HAP-1 (cell line): ENCODE data around the gene PPP1R1B.

Experiments
- DNase-seq, 2 experiments: peaks; one replicate each; pipeline ENCODE4 v3.0.0-alpha.2; 2016 to 2020; ENCODE audit warnings: low spot score in 2 of 2
- H3K27me3 ChIP-seq: fragments of 250-450 bp; sonication (Bioruptor Pico); 2 replicates; pipeline ENCODE4 v1.5.1; 2020; ENCODE audit warnings: low read depth, mild to moderate bottlenecking, moderate library complexity
- H3K36me3 ChIP-seq: fragments of 250-450 bp; sonication (Bioruptor Pico); replicated peaks from 2 replicates; pipeline ENCODE4 v1.5.1; 2020; ENCODE audit warnings: mild to moderate bottlenecking
- H3K4me1 ChIP-seq: fragments of 250-450 bp; sonication (Bioruptor Pico); 2 replicates; pipeline ENCODE4 v1.5.1; 2020; ENCODE audit warnings: mild to moderate bottlenecking
- H3K4me3 ChIP-seq: fragments of 250-450 bp; sonication (Bioruptor Pico); 2 replicates; pipeline ENCODE4 v1.5.1; 2020; ENCODE audit warnings: mild to moderate bottlenecking, moderate library complexity
- H3K9me3 ChIP-seq: fragments of 250-450 bp; sonication (Bioruptor Pico); 2 replicates; pipeline ENCODE4 v1.5.1; 2020; ENCODE audit warnings: mild to moderate bottlenecking, moderate library complexity
- in situ Hi-C: fragments of 300-500 bp; cut with MboI; formaldehyde crosslinking; loops from 3 replicates; pipeline ENCODE4 v1.14.3; 2020; ENCODE audit warnings: low sequenced_read_pairs, inconsistent platforms, mixed read lengths

The PPP1R1B gene

GRCh38 chr17:39615434-39615833 is 11.3 kb upstream of the PPP1R1B start:
- Histone ChIP-seq H3K9me3 (no peaks in the 10 kb centered on the region), H3K4me3 (no peak overlapping the region), H3K4me1 (peaks cover 7% of the 10 kb centered on the region), H3K27me3 (no peaks in the 10 kb centered on the region), H3K36me3 (no peaks in the 10 kb centered on the region)
- in situ Hi-C loops = no loop called here
- no peak for DNase-seq

GRCh38 chr17:39617100-39617445 is 9.7 kb upstream of the PPP1R1B start:
- in situ Hi-C loops = no loop called here
- no peak for DNase-seq
- H3K27me3 ChIP-seq = no peaks in the 10 kb centered on the region

GRCh38 chr17:39617446-39618245 is 9.1 kb upstream of the PPP1R1B start:
- DNase-seq = peak; percentile 34 to 77

More at GRCh38 chr17:39617100-39617445, 9.7 kb upstream of the PPP1R1B start:
- H3K36me3 ChIP-seq = no peaks in the 10 kb centered on the region
- H3K4me1 ChIP-seq = peaks cover 8% of the 10 kb centered on the region
- peak overlapping the region; percentile 27 for H3K4me3 ChIP-seq
- H3K9me3 ChIP-seq = no peaks in the 10 kb centered on the region

GRCh38 chr17:39618246-39618913 is 8.4 kb upstream of the PPP1R1B start:
- Histone ChIP-seq H3K27me3 (no peaks in the 10 kb centered on the region), H3K4me3 (peak overlapping the region; percentile 22), H3K36me3 (no peaks in the 10 kb centered on the region), H3K4me1 (peaks cover 9% of the 10 kb centered on the region), H3K9me3 (no peaks in the 10 kb centered on the region)
- in situ Hi-C loops = no loop called here
- peak; percentile 38 to 54 for DNase-seq

More at GRCh38 chr17:39617446-39618245, 9.1 kb upstream of the PPP1R1B start:
- Histone ChIP-seq H3K4me3 (peak overlapping the region; percentile 27), H3K4me1 (peaks cover 9% of the 10 kb centered on the region), H3K36me3 (no peaks in the 10 kb centered on the region), H3K27me3 (no peaks in the 10 kb centered on the region), H3K9me3 (no peaks in the 10 kb centered on the region)
- in situ Hi-C loops = no loop called here

GRCh38 chr17:39618956-39619785 is 7.6 kb upstream of the PPP1R1B start:
- in situ Hi-C loops = no loop called here
- no peaks in the 10 kb centered on the region for H3K36me3 ChIP-seq
- H3K9me3 ChIP-seq = no peaks in the 10 kb centered on the region
- H3K4me3 ChIP-seq = no peak overlapping the region
- DNase-seq = no peak
- peaks cover 9% of the 10 kb centered on the region for H3K4me1 ChIP-seq
- no peaks in the 10 kb centered on the region for H3K27me3 ChIP-seq

GRCh38 chr17:39619786-39620101 is 7.0 kb upstream of the PPP1R1B start:
- no peak overlapping the region for H3K4me3 ChIP-seq
- H3K27me3 ChIP-seq = no peaks in the 10 kb centered on the region
- no peaks in the 10 kb centered on the region for H3K36me3 ChIP-seq
- H3K9me3 ChIP-seq = no peaks in the 10 kb centered on the region
- no peak for DNase-seq
- peaks cover 9% of the 10 kb centered on the region for H3K4me1 ChIP-seq
- in situ Hi-C loops = loop anchor here (5.0 kb wide), 1 partner anchor 77 kb away; no protein-coding TSS in a partner anchor

- peaks cover 9% of the 10 kb centered on the region for H3K4me1 ChIP-seq
- no peaks in the 10 kb centered on the region for H3K9me3 ChIP-seq
- DNase-seq = peak; percentile 68 to 89
- no peak overlapping the region for H3K4me3 ChIP-seq
- in situ Hi-C loops = loop anchor here (5.0 kb wide), 1 partner anchor 79 kb away; no protein-coding TSS in a partner anchor
- no peaks in the 10 kb centered on the region for H3K27me3 ChIP-seq
- H3K36me3 ChIP-seq = no peaks in the 10 kb centered on the region
Measured at GRCh38 chr17:39621523-39622379, 5.0 kb upstream of the PPP1R1B start.

- in situ Hi-C loops = loop anchor here (5.0 kb wide), 1 partner anchor 80 kb away; no protein-coding TSS in a partner anchor
- H3K36me3 ChIP-seq = no peaks in the 10 kb centered on the region
- no peaks in the 10 kb centered on the region for H3K9me3 ChIP-seq
- H3K27me3 ChIP-seq = no peaks in the 10 kb centered on the region
- no peak overlapping the region for H3K4me3 ChIP-seq
- no peak for DNase-seq
- H3K4me1 ChIP-seq = peaks cover 8% of the 10 kb centered on the region
Measured at GRCh38 chr17:39622380-39623006, 4.3 kb upstream of the PPP1R1B start.

GRCh38 chr17:39623356-39623950 is 3.3 kb upstream of the PPP1R1B start:
- no peak overlapping the region for H3K4me3 ChIP-seq
- in situ Hi-C loops = loop anchor here (5.0 kb wide), 1 partner anchor 81 kb away; no protein-coding TSS in a partner anchor
- H3K27me3 ChIP-seq = no peaks in the 10 kb centered on the region
- peaks cover 5% of the 10 kb centered on the region for H3K4me1 ChIP-seq
- no peaks in the 10 kb centered on the region for H3K36me3 ChIP-seq
- DNase-seq = peak in 1 of 2 experiments; percentile 91
- no peaks in the 10 kb centered on the region for H3K9me3 ChIP-seq

- Histone ChIP-seq H3K4me1 (peaks cover 2% of the 10 kb centered on the region; the same call in 1 of the 2 replicates), H3K9me3 (no peaks in the 10 kb centered on the region), H3K36me3 (no peaks in the 10 kb centered on the region), H3K4me3 (no peak overlapping the region), H3K27me3 (no peaks in the 10 kb centered on the region)
- in situ Hi-C loops = loop anchor here (5.0 kb wide), 1 partner anchor 82 kb away; no protein-coding TSS in a partner anchor
- no peak for DNase-seq
Measured at GRCh38 chr17:39624313-39624712, 2.4 kb upstream of the PPP1R1B start.

- no peak for DNase-seq
- Histone ChIP-seq H3K4me3 (no peak overlapping the region), H3K4me1 (peaks cover 2% of the 10 kb centered on the region; the same call in 1 of the 2 replicates), H3K36me3 (no peaks in the 10 kb centered on the region), H3K9me3 (no peaks in the 10 kb centered on the region), H3K27me3 (peaks cover 3% of the 10 kb centered on the region; the same call in 1 of the 2 replicates)
- in situ Hi-C loops = no loop called here
Measured at GRCh38 chr17:39625198-39625785, 1.5 kb upstream of the PPP1R1B start.
